Panc1 (cell line): Measurements from ENCODE around the gene STK25. TPM values are rescaled to one million over a fixed set of nuclear protein-coding genes. Genes with fewer than 3 reads are reported as not detected.

Experiments used
- ATAC-seq: fragments of 200-7000 bp; cut with Tn5 transposase; 2 replicates; pipeline ENCODE4 v1.9.1; 2020; ENCODE audit warnings: mild to moderate bottlenecking, moderate library complexity
- BruUV-seq: library from RNA; stranded (reverse); fragments of 400-500 nt; replicated peaks from 2 replicates; lab custom pipeline; 2021; lab: Mats Ljungman, UMichigan
- CTCF ChIA-PET: fragments of 300-600 bp; sonication (Branson Sonifier 250); formaldehyde crosslinking; loops from one replicate; lab custom pipeline; 2022; ENCODE audit warnings: antibody characterized with exemption; lab: Charles Lee
- POLR2A ChIA-PET: fragments of 300-600 bp; sonication (Branson Sonifier 250); formaldehyde crosslinking; loops from one replicate; lab custom pipeline; 2022; ENCODE audit warnings: antibody characterized with exemption; lab: Charles Lee
- DNase-seq: peaks from one replicate; pipeline ENCODE4 v3.0.0-alpha.2; 2010; ENCODE audit warnings: low read depth, low spot score
- H3K27ac ChIP-seq: 2 replicates; pipeline ENCODE4 v1.5.1; 2011; ENCODE audit warnings: mild to moderate bottlenecking, low read length, inconsistent platforms
- H3K27me3 ChIP-seq: fragments of 200-500 bp; sonication (Bioruptor generic); 2 replicates; pipeline ENCODE4 v1.6.0; 2014; ENCODE audit warnings: low read length, inconsistent platforms; ENCODE audit not compliant: control insufficient read depth, insufficient read depth
- H3K36me3 ChIP-seq: fragments of 200-500 bp; sonication (Bioruptor generic); 2 replicates; pipeline ENCODE4 v1.5.1; 2014; ENCODE audit warnings: inconsistent platforms, mild to moderate bottlenecking, low read length, moderate library complexity; ENCODE audit not compliant: control insufficient read depth, insufficient read depth
- H3K4me1 ChIP-seq: 2 replicates; pipeline ENCODE4 v1.5.1; 2011; ENCODE audit warnings: inconsistent platforms, mild to moderate bottlenecking, low read length, moderate library complexity; ENCODE audit not compliant: control insufficient read depth, insufficient read depth
- H3K4me3 ChIP-seq, 2 experiments: 2 replicates each; pipeline ENCODE4 v1.5.1; 2011 to 2012; ENCODE audit warnings: low read depth in 2 of 2, low read length in 2 of 2, mild to moderate bottlenecking in 2 of 2, inconsistent platforms in 1 of 2, moderate library complexity in 1 of 2
- H3K9me3 ChIP-seq: fragments of 200-500 bp; sonication (Bioruptor generic); 2 replicates; pipeline ENCODE4 v1.5.1; 2014; ENCODE audit warnings: low read depth, mild to moderate bottlenecking, inconsistent platforms, low read length, moderate library complexity; ENCODE audit not compliant: control insufficient read depth, insufficient read depth
- CTCF ChIP-seq: fragments of 450-650 bp; IDR thresholded peaks from 2 replicates; pipeline ENCODE4 v1.5.1; 2017; ENCODE audit warnings: mild to moderate bottlenecking
- POLR2AphosphoS5 ChIP-seq: IDR thresholded peaks from 2 replicates; pipeline ENCODE4 v1.6.1; 2012; ENCODE audit warnings: mild to moderate bottlenecking, low read depth, low read length, moderate library complexity
- SIN3A ChIP-seq: IDR thresholded peaks from 2 replicates; pipeline ENCODE4 v1.6.1; 2012; ENCODE audit warnings: low read depth, mild to moderate bottlenecking, low read length, moderate library complexity, borderline replicate concordance; ENCODE audit not compliant: insufficient read depth
- TCF7L2 ChIP-seq: IDR thresholded peaks from 2 replicates; pipeline ENCODE4 v1.6.1; 2011; ENCODE audit warnings: mild to moderate bottlenecking, low read depth, low read length, inconsistent platforms
- in situ Hi-C: cut with HindIII; loops from 2 replicates; pipeline ENCODE4 v1.10.0; 2016; ENCODE audit warnings: low sequenced_read_pairs, low pct_unique_long_range_greater_than_20kb
- intact Hi-C: fragments of 100-400 bp; cut with micrococcal nuclease; formaldehyde crosslinking; loops from one replicate; pipeline ENCODE4 v1.10.0; 2022; ENCODE audit not compliant: unreplicated experiment
- total RNA-seq: library from RNA; stranded (reverse); gene quantifications from one replicate; pipeline ENCODE4 v1.2.1, GENCODE V29; 2021; ENCODE audit not compliant: unreplicated experiment
- TF ChIP-seq, protein P1 (sequence below), 2 experiments: IDR thresholded peaks; 2 replicates each; pipeline ENCODE4 v1.6.1; 2011 to 2012; ENCODE audit warnings: low read depth in 2 of 2, control low read depth in 1 of 2, low read length in 1 of 2, mild to moderate bottlenecking in 1 of 2, moderate library complexity in 1 of 2; ENCODE audit not compliant: insufficient read depth in 1 of 2

Gene STK25
- total RNA-seq, 1 experiment from 2014 or later: 195 TPM

DNA sequence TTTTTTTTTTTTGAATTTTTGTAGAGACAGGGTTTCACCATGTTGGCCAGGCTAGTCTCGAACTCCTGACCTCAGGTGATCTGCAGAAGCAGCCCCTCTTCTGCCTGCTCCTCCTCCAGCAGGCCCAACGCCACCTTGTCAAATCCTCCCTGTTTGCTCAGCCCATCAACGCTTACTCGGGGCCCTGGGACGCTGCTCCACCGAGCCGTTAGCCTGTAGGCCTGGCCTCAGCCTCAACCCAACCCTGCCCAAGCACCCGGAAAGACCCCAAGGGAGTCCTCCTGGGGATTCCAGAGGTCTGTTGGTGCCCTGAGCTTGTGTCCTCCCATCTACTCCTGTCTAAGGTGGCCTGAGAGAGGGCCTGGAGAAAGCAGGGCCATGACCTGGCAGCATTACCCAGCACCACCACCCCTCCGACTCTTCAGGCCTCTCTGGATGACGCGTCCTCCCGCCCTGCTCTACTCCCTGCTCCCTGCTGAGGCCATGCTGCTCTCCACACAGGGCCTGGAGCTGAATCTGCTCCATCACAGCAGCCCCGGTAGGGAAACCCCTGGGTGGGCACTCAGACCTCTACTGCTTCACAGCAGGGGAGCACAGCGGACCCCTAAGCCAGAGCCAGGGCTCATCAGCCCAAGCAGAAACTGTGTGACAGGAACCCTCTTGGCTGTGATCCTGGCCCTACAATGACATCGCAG is 3.2 kb downstream of the STK25 start:
- no peaks in the 10 kb centered on the region for H3K9me3 ChIP-seq
- no peaks in the 10 kb centered on the region for H3K36me3 ChIP-seq
- peaks cover 29% of the 10 kb centered on the region for H3K4me1 ChIP-seq
- intact Hi-C loops: no loop called here
- H3K27ac ChIP-seq: no peak overlapping the region
- H3K4me3 ChIP-seq: no peak overlapping the region
- no TSS peak for BruUV-seq
- no peak for TF ChIP-seq SIN3A
- TF ChIP-seq, protein P1, sequence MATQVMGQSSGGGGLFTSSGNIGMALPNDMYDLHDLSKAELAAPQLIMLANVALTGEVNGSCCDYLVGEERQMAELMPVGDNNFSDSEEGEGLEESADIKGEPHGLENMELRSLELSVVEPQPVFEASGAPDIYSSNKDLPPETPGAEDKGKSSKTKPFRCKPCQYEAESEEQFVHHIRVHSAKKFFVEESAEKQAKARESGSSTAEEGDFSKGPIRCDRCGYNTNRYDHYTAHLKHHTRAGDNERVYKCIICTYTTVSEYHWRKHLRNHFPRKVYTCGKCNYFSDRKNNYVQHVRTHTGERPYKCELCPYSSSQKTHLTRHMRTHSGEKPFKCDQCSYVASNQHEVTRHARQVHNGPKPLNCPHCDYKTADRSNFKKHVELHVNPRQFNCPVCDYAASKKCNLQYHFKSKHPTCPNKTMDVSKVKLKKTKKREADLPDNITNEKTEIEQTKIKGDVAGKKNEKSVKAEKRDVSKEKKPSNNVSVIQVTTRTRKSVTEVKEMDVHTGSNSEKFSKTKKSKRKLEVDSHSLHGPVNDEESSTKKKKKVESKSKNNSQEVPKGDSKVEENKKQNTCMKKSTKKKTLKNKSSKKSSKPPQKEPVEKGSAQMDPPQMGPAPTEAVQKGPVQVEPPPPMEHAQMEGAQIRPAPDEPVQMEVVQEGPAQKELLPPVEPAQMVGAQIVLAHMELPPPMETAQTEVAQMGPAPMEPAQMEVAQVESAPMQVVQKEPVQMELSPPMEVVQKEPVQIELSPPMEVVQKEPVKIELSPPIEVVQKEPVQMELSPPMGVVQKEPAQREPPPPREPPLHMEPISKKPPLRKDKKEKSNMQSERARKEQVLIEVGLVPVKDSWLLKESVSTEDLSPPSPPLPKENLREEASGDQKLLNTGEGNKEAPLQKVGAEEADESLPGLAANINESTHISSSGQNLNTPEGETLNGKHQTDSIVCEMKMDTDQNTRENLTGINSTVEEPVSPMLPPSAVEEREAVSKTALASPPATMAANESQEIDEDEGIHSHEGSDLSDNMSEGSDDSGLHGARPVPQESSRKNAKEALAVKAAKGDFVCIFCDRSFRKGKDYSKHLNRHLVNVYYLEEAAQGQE (IDR thresholded peaks at IDR 0.05; ENCODE audit: insufficient read depth in 1 of 2, low read depth in 2 of 2, low read length in 1 of 2): no peak
- TF ChIP-seq CTCF: no peak
- TF ChIP-seq TCF7L2: no peak
- TF ChIP-seq POLR2AphosphoS5: no peak
- ChIA-PET POLR2A (interaction anchor here (0.6 kb wide), 1 partner anchor 362 kb away, joined by 3 read pairs; no protein-coding TSS in a partner anchor), CTCF (no interaction called here)
- no peak for ATAC-seq
- H3K27me3 ChIP-seq: no peaks in the 10 kb centered on the region
- in situ Hi-C loops: no loop called here
- no peak for DNase-seq

DNA sequence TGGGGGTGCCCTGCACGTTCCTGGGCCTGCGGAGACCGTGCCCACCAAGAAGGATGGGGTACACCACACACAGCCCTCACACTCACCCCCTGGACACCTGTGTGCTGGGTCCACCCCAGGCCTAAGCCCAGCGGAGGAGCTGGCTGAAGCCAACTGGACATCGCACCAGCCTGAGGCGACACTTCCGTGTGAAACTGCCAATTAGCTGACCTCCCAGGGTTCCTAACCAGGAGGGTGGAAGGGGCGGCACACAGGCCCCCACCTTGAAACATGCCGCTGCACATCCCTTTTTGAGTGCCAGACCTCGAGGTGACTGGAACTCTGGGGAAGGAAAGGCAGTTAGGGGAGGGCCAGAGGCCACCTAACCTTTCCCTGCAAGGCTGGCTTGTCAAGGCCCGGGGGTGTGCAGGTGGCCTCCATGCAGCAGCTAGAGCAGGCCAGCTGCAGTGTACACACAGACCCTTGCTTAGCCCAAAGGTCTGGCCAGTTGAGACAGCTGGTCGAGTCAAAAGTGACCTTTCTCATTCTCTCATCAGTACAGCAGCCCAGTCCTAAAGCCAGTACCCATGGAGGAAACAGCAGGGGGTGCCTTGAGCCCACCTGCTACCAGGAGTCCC is 4.5 kb downstream of the STK25 start:
- ATAC-seq: no peak
- Histone ChIP-seq H3K36me3 (no peaks in the 10 kb centered on the region), H3K27me3 (no peaks in the 10 kb centered on the region), H3K4me1 (peaks cover 23% of the 10 kb centered on the region), H3K9me3 (no peaks in the 10 kb centered on the region), H3K4me3 (no peak overlapping the region), H3K27ac (no peak overlapping the region)
- in situ Hi-C loops (no loop called here), intact Hi-C loops (no loop called here)
- no peak for DNase-seq
- CTCF ChIA-PET: no interaction called here
- POLR2A ChIA-PET: no interaction called here
- TF ChIP-seq SIN3A (no peak), TCF7L2 (no peak), POLR2AphosphoS5 (no peak), CTCF (no peak)
- TF ChIP-seq, protein P1 (IDR thresholded peaks at IDR 0.05; ENCODE audit: insufficient read depth in 1 of 2, low read depth in 2 of 2, low read length in 1 of 2): no peak
- BruUV-seq: no TSS peak
